Measurements from ENCODE around the gene REXO2. TPM values are rescaled to one million over a fixed set of nuclear protein-coding genes. Genes with fewer than 3 reads are reported as not detected.

Gene REXO2
- total and polyA plus RNA-seq, 2 of the 13 experiments (the other 11 are each of a cell fraction or from before 2014, with no cell fraction given): 95.6 to 104 TPM

GRCh38 chr11:114401311-114401710 lies 38.0 kb upstream of the REXO2 start:
- Histone ChIP-seq H2AFZ (ENCODE audit: low read length) (no peak overlapping the region), H3K4me3 (replicated peaks in 1 of 3; ENCODE audit: insufficient read depth in 1 of 3, low read depth in 2 of 3, low read length in 3 of 3) (peak overlapping the region; percentile 97 to 99 (median 98)), H3K9ac (ENCODE audit: insufficient read depth, low read depth, low read length) (peak overlapping the region; percentile 99), H4K20me1 (ENCODE audit: insufficient read depth, low read length) (no peaks in the 10 kb centered on the region), H3K4me2 (ENCODE audit: low read depth, low read length) (peak overlapping the region; percentile 70), H3K27ac (ENCODE audit: extremely low read length, insufficient read depth, low read length) (peak overlapping the region; percentile 98), H3K4me1 (ENCODE audit: insufficient read depth, low read length) (peaks cover 45% of the 10 kb centered on the region), H3K36me3 (replicated peaks in 1 of 2; ENCODE audit: control insufficient read depth in 1 of 2, insufficient read depth in 2 of 2, low read length in 2 of 2) (peaks cover 3 to 15% of the 10 kb centered on the region in 2 experiments), H3K27me3 (ENCODE audit: control insufficient read depth in 1 of 2, insufficient read depth in 2 of 2, low read length in 2 of 2) (peaks cover 0 to 3% of the 10 kb centered on the region in 2 experiments; a peak in 1 of 5 replicates), H3K9me3 (ENCODE audit: low read length) (no peaks in the 10 kb centered on the region), H3K79me2 (ENCODE audit: insufficient read depth, low read length) (peaks cover 62% of the 10 kb centered on the region)
- BruUV-seq (replicated peaks): no TSS peak
- DNase-seq (ENCODE audit: low spot score) (no peak), FAIRE-seq (no peak), ATAC-seq (no peak)
- in situ Hi-C loops (cut with HindIII; ENCODE audit: extremely low pct_ligation_motif_present, low pct_unique_long_range_greater_than_20kb): no loop called here
- ChIA-PET POLR2A (no interaction called here), CTCF (ENCODE audit: low intra/inter-chr PET ratio, low total read pairs) (no interaction called here)
- intact Hi-C loops (cut with micrococcal nuclease; ENCODE audit: unreplicated experiment): loop anchor here (5.0 kb wide), 1 partner anchor 54 kb away; no protein-coding TSS in a partner anchor
- TF ChIP-seq KIAA2018 (CRISPR knock-in tag; IDR thresholded peaks at IDR 0.05; ENCODE audit: borderline replicate concordance): no peak
- TF ChIP-seq ZNF235 (CRISPR knock-in tag; IDR thresholded peaks at IDR 0.05; ENCODE audit: borderline replicate concordance): no peak
- no peak for TF ChIP-seq ZNF761 (CRISPR knock-in tag; conservative IDR thresholded peaks at IDR 0.05)
- TF ChIP-seq MAF1 (CRISPR knock-in tag; IDR thresholded peaks at IDR 0.05; ENCODE audit: borderline replicate concordance): no peak
- peak; percentile 3; the same call in 1 of the 2 replicates for TF ChIP-seq KDM5A (IDR thresholded peaks at IDR 0.05; ENCODE audit: borderline replicate concordance, low read length)
- TF ChIP-seq HNF4A (CRISPR knock-in tag; IDR thresholded peaks at IDR 0.05): no peak
- under 1% methylated on average over 4 of the region's 4 CpGs for WGBS (ENCODE audit: low lambda C conversion rate)

Measured in HepG2 (cell line).